Kidney glomerular epithelial cell (primary cell): ENCODE data around the gene ZNRD2.
"Not testable (repeated sequence)": the region's sequence is repeated elsewhere in the genome, so short reads cannot be mapped to it uniquely, and the experiment has no call there.

Experiments
- DNase-seq: peaks from one replicate; lab custom pipeline; 2025; lab: John Stamatoyannopoulos, UW

ZNRD2 gene

GRCh38 chr11:65555693-65556231 lies 14.5 kb upstream of the ZNRD2 start:
- DNase-seq = no peak

GRCh38 chr11:65556470-65557279 lies 13.6 kb upstream of the ZNRD2 start:
- DNase-seq = no peak

- no peak for DNase-seq
These were observed 12.8 kb upstream of the ZNRD2 start for GRCh38 chr11:65557280-65558001.

GRCh38 chr11:65558002-65558929 lies 12.0 kb upstream of the ZNRD2 start, which contains the start of gene LTBP3:
TSS of gene LTBP3 (minus strand) at chr11:65558359. CDS start at chr11:65557959, 400 bp downstream.
- DNase-seq = no peak

GRCh38 chr11:65558930-65559509 lies 11.3 kb upstream of the ZNRD2 start:
- no peak for DNase-seq

GRCh38 chr11:65559535-65559934 lies 10.7 kb upstream of the ZNRD2 start:
- no peak for DNase-seq

- DNase-seq = no peak
These were observed 10.2 kb upstream of the ZNRD2 start for GRCh38 chr11:65559951-65560537.

GRCh38 chr11:65560555-65561418 lies 9.5 kb upstream of the ZNRD2 start:
- DNase-seq = no peak

- no peak for DNase-seq
These were observed 8.3 kb upstream of the ZNRD2 start for GRCh38 chr11:65562020-65562419.

- no peak for DNase-seq
These were observed 7.5 kb upstream of the ZNRD2 start for GRCh38 chr11:65562788-65563187.

GRCh38 chr11:65563601-65564000 lies 6.7 kb upstream of the ZNRD2 start:
- DNase-seq = no peak

GRCh38 chr11:65564879-65565559 lies 5.3 kb upstream of the ZNRD2 start:
- not testable (repeated sequence) for DNase-seq

- DNase-seq = no peak
These were observed 4.4 kb upstream of the ZNRD2 start for GRCh38 chr11:65565624-65566453.

GRCh38 chr11:65569164-65569972 lies 909 bp upstream of the ZNRD2 start:
- DNase-seq = no peak

GRCh38 chr11:65571420-65571819 lies 1.1 kb downstream of the ZNRD2 start:
- no peak for DNase-seq

- DNase-seq = no peak
These were observed 1.7 kb downstream of the ZNRD2 start for GRCh38 chr11:65571940-65572339.

GRCh38 chr11:65572356-65573051 lies 2.2 kb downstream of the ZNRD2 start, which contains the start of gene FAM89B:
TSS of gene FAM89B (plus strand) at chr11:65572538. CDS start at chr11:65572670, 132 bp downstream.
- DNase-seq = no peak
